Measurements from ENCODE around the gene GPT2. TPM values are rescaled to one million over a fixed set of nuclear protein-coding genes. Genes with fewer than 3 reads are reported as not detected.

GPT2 gene
- polyA plus RNA-seq, 1 experiment: 18.5 TPM

DNA sequence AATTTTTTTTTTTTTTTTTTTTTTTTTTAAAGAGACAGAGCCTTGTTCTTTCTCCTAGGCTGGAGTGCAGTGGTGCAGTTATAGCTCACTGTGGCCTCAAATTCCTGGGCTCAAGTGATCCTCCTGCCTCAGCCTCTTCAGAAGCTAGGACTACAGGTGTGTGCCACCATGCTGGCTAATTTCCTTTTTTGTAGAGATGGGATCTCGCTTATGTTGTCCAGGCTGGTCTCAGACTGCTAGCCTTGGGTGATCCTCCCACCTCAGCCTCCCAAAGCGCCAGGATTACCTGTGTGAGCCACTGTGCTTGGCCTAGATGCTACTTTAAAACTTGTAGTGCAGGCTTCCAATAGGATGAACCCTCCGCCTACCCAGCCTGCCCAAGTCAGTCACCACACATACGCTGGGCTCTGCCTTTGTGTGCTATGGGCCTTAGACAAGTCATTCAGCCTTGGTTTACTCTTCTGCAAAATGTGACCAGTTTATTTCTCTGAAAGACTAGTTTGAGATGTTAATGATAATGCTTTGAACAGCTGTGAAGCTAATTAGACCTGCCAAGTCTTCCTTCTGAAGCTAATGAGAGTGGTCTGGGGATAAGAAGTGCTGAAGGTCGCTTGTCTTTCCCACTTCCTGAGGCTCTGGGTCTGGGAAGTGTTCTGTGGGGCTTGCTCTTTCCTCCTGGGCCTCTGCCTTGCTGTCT, 5.2 kb downstream of the GPT2 start:
- Histone ChIP-seq H3K4me3 (ENCODE audit: low read depth, low read length) (no peak overlapping the region), H3K27ac (ENCODE audit: low read depth, low read length) (no peak overlapping the region), H3K9me3 (ENCODE audit: control insufficient read depth, insufficient read depth, low read length) (peaks cover 10% of the 10 kb centered on the region; the same call in 1 of the 2 replicates), H3K27me3 (ENCODE audit: control insufficient read depth, insufficient read depth, low read length) (no peaks in the 10 kb centered on the region)
- ChIA-PET POLR2A (no interaction called here), CTCF (interaction anchor here (0.6 to 2.7 kb wide), 4 partner anchors 19 to 1740 kb away, joined by 3 to 15 read pairs (median 4); no protein-coding TSS in a partner anchor)
- no peak for DNase-seq (ENCODE audit: low read depth, low spot score)
- TF ChIP-seq, protein P1, sequence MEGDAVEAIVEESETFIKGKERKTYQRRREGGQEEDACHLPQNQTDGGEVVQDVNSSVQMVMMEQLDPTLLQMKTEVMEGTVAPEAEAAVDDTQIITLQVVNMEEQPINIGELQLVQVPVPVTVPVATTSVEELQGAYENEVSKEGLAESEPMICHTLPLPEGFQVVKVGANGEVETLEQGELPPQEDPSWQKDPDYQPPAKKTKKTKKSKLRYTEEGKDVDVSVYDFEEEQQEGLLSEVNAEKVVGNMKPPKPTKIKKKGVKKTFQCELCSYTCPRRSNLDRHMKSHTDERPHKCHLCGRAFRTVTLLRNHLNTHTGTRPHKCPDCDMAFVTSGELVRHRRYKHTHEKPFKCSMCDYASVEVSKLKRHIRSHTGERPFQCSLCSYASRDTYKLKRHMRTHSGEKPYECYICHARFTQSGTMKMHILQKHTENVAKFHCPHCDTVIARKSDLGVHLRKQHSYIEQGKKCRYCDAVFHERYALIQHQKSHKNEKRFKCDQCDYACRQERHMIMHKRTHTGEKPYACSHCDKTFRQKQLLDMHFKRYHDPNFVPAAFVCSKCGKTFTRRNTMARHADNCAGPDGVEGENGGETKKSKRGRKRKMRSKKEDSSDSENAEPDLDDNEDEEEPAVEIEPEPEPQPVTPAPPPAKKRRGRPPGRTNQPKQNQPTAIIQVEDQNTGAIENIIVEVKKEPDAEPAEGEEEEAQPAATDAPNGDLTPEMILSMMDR (IDR thresholded peaks at IDR 0.05; ENCODE audit: low read depth, low read length): no peak

DNA sequence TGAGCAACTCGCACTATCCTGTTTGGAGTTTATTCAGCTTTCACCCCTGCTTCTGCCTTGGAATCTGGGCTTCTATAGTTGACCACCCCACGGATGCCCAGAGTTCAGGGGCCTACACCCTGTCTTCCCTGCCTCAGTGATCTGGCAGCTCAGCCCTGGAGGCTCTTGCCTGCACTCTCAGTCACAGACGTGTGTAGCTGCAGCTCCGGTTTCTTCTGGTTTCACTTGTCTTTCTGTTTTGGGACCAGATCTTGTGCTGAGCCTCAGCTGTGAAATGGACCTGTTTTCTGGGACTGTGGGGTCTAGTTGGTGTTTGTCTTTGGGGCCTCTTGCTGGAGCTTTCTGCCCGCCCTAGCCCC, 5.8 kb downstream of the GPT2 start:
- no peak for DNase-seq (ENCODE audit: low read depth, low spot score)
- Histone ChIP-seq H3K4me3 (ENCODE audit: low read depth, low read length) (no peak overlapping the region), H3K27me3 (ENCODE audit: control insufficient read depth, insufficient read depth, low read length) (no peaks in the 10 kb centered on the region), H3K9me3 (ENCODE audit: control insufficient read depth, insufficient read depth, low read length) (peaks cover 11% of the 10 kb centered on the region; the same call in 1 of the 2 replicates), H3K27ac (ENCODE audit: low read depth, low read length) (no peak overlapping the region)
- POLR2A ChIA-PET: no interaction called here
- TF ChIP-seq, protein P1 (IDR thresholded peaks at IDR 0.05; ENCODE audit: low read depth, low read length): no peak
- CTCF ChIA-PET: interaction anchor here (0.6 to 2.7 kb wide), 2 partner anchors 36 to 1734 kb away, joined by 3 to 15 read pairs; no protein-coding TSS in a partner anchor

DNA sequence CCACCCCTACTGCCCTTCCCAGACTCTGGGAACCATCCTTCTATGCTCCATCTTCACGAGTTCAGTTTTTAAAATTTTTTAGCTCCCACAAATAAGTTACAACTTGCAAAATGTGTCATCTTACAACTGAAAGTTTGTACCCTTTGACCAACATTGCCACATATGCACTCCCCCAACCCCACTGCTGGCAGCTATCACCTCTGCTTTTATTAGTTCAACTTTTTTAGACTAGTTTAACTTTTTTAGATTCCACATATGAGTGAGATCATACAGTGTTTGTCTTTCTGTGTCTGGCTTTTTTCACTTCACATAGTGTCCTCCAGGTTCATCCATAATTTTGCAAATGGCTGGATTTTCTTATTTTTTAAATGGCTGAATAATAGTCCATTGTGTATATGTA, 7.7 kb downstream of the GPT2 start:
- CTCF ChIA-PET: interaction anchor here (0.6 to 1.2 kb wide), 2 partner anchors 37 to 40 kb away, joined by 4 to 6 read pairs; no protein-coding TSS in a partner anchor
- Histone ChIP-seq H3K4me3 (ENCODE audit: low read depth, low read length) (no peak overlapping the region), H3K27ac (ENCODE audit: low read depth, low read length) (no peak overlapping the region), H3K27me3 (ENCODE audit: control insufficient read depth, insufficient read depth, low read length) (no peaks in the 10 kb centered on the region), H3K9me3 (ENCODE audit: control insufficient read depth, insufficient read depth, low read length) (peaks cover 11% of the 10 kb centered on the region; the same call in 1 of the 2 replicates)
- TF ChIP-seq, protein P1 (IDR thresholded peaks at IDR 0.05; ENCODE audit: low read depth, low read length): no peak
- DNase-seq (ENCODE audit: low read depth, low spot score): no peak
- POLR2A ChIA-PET: no interaction called here

DNA sequence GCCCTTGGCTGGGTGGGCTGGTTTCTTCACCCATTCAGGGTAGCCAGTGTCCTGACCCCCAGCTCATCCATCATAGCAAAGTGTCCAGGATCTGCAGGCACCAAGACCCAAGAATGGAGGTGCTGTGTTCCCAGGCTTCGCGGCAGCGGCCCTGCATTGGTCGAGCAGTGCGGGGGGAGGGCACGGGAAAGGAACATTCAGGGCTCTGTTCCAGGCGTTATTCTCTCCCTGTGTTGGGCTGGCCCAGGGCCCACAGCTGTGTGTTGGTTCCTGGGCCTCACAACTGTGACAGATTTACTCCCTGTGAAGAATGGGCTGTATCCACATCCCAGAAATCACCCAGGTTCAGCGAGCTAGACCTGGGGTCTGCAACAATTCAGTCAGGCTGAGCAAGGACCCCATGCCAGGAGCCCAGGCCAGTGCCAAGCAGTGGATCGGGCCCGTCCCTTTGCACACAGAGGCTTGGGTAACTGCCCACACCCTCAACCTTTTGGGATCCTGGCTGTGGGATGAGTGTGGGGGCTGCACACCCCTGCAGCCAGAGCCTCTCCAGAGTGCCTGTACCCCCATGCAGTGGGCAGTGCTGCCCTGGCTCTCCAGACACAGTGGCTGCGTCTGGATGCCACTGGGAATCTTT, 10.0 kb downstream of the GPT2 start:
- CTCF ChIA-PET: interaction anchor here (0.9 to 2.1 kb wide), 2 partner anchors 16 to 36 kb away, joined by 3 to 4 read pairs; no protein-coding TSS in a partner anchor

More for the DNA sequence above, 10.0 kb downstream of the GPT2 start:
- H3K27me3 ChIP-seq (ENCODE audit: control insufficient read depth, insufficient read depth, low read length): no peaks in the 10 kb centered on the region
- DNase-seq (ENCODE audit: low read depth, low spot score): no peak
- TF ChIP-seq, protein P1 (IDR thresholded peaks at IDR 0.05; ENCODE audit: low read depth, low read length): no peak
- no peak overlapping the region for H3K27ac ChIP-seq (ENCODE audit: low read depth, low read length)
- H3K4me3 ChIP-seq (ENCODE audit: low read depth, low read length): no peak overlapping the region
- H3K9me3 ChIP-seq (ENCODE audit: control insufficient read depth, insufficient read depth, low read length): peaks cover 11% of the 10 kb centered on the region; the same call in 1 of the 2 replicates
- POLR2A ChIA-PET: no interaction called here

All from AG04450 (cell line).